Muscle of leg (tissue), 16 donors: ENCODE data around the gene PARP2. TPM values are rescaled to one million over a fixed set of nuclear protein-coding genes. Genes with fewer than 3 reads are reported as not detected.

Source experiments
- DNase-seq: peaks from one replicate; pipeline ENCODE4 v3.0.0; 2013
- H3K27ac ChIP-seq: one replicate; pipeline ENCODE4 v1.5.1; 2013; ENCODE audit warnings: mild to moderate bottlenecking, low read length, control low read depth
- H3K27me3 ChIP-seq: one replicate; pipeline ENCODE4 v1.6.1; 2013; ENCODE audit warnings: low read length; ENCODE audit not compliant: control insufficient read depth, insufficient read depth
- H3K36me3 ChIP-seq: one replicate; pipeline ENCODE4 v1.6.1; 2013; ENCODE audit warnings: low read length; ENCODE audit not compliant: control insufficient read depth, insufficient read depth
- H3K4me1 ChIP-seq: one replicate; pipeline ENCODE4 v1.6.1; 2013; ENCODE audit warnings: low read length; ENCODE audit not compliant: control insufficient read depth, insufficient read depth
- H3K4me3 ChIP-seq: one replicate; pipeline ENCODE4 v1.5.1; 2013; ENCODE audit warnings: low read length, control low read depth
- H3K9me3 ChIP-seq: replicated peaks from 2 replicates; pipeline ENCODE4 v1.6.1; 2013; ENCODE audit warnings: low read depth, low read length; ENCODE audit not compliant: control insufficient read depth
- WGBS: methylation state at CpG from one replicate; pipeline ENCODE4 v1.1.5; 2013; ENCODE audit warnings: missing lambda C conversion rate; ENCODE audit not compliant: insufficient coverage; 5-methylcytosine and 5-hydroxymethylcytosine counted together
- long read RNA-seq, 11 donors: transcript quantifications; one replicate each; lab custom pipeline, GENCODE V29; 2026
- polyA plus RNA-seq, 8 donors: library from polyadenylated mRNA; unstranded; fragments of 120-200 nt; gene quantifications; one replicate each; pipeline versions ENCODE4 v1.2.1 to v1.2.3, GENCODE V29; 2013; ENCODE audit warnings: inconsistent platforms in 1 of 8, low replicate concordance in 1 of 8; ENCODE audit not compliant: insufficient read length in 8 of 8, insufficient read depth in 1 of 8
- total RNA-seq: library from RNA; stranded (reverse); fragments of 120-200 nt; gene quantifications from one replicate; pipeline ENCODE4 v1.2.4, GENCODE V29; 2013

Gene PARP2, protein sequence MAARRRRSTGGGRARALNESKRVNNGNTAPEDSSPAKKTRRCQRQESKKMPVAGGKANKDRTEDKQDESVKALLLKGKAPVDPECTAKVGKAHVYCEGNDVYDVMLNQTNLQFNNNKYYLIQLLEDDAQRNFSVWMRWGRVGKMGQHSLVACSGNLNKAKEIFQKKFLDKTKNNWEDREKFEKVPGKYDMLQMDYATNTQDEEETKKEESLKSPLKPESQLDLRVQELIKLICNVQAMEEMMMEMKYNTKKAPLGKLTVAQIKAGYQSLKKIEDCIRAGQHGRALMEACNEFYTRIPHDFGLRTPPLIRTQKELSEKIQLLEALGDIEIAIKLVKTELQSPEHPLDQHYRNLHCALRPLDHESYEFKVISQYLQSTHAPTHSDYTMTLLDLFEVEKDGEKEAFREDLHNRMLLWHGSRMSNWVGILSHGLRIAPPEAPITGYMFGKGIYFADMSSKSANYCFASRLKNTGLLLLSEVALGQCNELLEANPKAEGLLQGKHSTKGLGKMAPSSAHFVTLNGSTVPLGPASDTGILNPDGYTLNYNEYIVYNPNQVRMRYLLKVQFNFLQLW
- 21.8 TPM for total RNA-seq
- 10 to 100 TPM; 29.6 to 36.9 (median 33.4) TPM for polyA plus RNA-seq
- long read RNA-seq, donor 1, partial matches to known transcripts, result 0 of 1 reads
- long read RNA-seq, donor 1, other reads (novel, unspliced or antisense), result 0 of 1 reads
- long read RNA-seq, donor 2, result 0 reads
- long read RNA-seq, donor 3, partial matches to known transcripts, result 0 of 4 reads
- long read RNA-seq, donor 3, other reads (novel, unspliced or antisense), result 0 of 4 reads
- long read RNA-seq, donor 4, partial matches to known transcripts, result 0 of 3 reads
- long read RNA-seq, donor 4, other reads (novel, unspliced or antisense), result 0 of 3 reads
- long read RNA-seq, donor 5, transcript PARP2-202 (16 exons, 1,881 nt), result major isoform, 6 of 7 reads
- long read RNA-seq, donor 5, partial matches to known transcripts, result 0 of 7 reads
- long read RNA-seq, donor 5, other reads (novel, unspliced or antisense), result 0 of 7 reads
- long read RNA-seq, donor 6, partial matches to known transcripts, result 7 of 9 reads
- long read RNA-seq, donor 6, other reads (novel, unspliced or antisense), result 0 of 9 reads
- long read RNA-seq, donor 7, transcript PARP2-201 (16 exons, 1,886 nt), result major isoform, 9 of 9 reads
- long read RNA-seq, donor 7, partial matches to known transcripts, result 0 of 9 reads
- long read RNA-seq, donor 7, other reads (novel, unspliced or antisense), result 0 of 9 reads
- long read RNA-seq, donor 8, partial matches to known transcripts, result 7 of 11 reads
- long read RNA-seq, donor 8, other reads (novel, unspliced or antisense), result 0 of 11 reads
- long read RNA-seq, donor 9, partial matches to known transcripts, result 0 of 1 reads
- long read RNA-seq, donor 9, other reads (novel, unspliced or antisense), result 0 of 1 reads
- long read RNA-seq, donor 10, transcript PARP2-201 (16 exons, 1,886 nt), result major isoform, 5 of 8 reads
- long read RNA-seq, donor 10, partial matches to known transcripts, result 0 of 8 reads
- long read RNA-seq, donor 10, other reads (novel, unspliced or antisense), result 0 of 8 reads
- long read RNA-seq, donor 11, partial matches to known transcripts, result 0 of 3 reads
- long read RNA-seq, donor 11, other reads (novel, unspliced or antisense), result 0 of 3 reads

DNA sequence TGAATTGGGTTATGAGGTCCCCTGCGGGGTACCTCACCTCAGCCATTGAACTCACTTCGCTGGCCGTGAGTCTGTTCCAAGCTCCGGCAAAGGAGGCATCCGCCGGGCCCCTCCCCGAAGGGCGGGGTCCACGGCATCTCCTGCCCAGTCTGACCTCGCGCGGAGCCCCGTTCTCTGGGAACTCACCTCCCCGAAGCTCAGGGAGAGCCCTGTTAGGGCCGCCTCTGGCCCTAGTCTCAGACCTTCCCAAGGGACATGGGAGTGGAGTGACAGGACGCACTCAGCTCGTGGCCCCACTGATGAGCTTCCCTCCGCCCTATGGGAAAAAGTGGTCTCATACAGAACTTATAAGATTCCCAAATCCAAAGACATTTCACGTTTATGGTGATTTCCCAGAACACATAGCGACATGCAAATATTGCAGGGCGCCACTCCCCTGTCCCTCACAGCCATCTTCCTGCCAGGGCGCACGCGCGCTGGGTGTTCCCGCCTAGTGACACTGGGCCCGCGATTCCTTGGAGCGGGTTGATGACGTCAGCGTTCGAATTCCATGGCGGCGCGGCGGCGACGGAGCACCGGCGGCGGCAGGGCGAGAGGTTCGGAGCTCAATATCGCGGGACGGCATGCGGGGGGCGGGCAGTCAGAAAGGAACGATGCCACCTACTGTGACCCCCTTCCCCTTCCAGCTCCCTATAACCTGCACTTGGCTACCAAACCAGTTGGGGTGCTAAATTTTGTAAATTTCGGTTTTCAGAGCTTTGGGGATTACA, at the start of gene PARP2:
Gene PARP2, plus strand, starts transcription at position 544 of the 770 bp plus-strand sequence. Its CDS starts 7 bp downstream, at position 551.
- Histone ChIP-seq H3K9me3 (no peaks in the 10 kb centered on the region), H3K27me3 (no peaks in the 10 kb centered on the region), H3K4me3 (peak within 1 kb of the TSS; percentile 86), H3K4me1 (no peaks in the 10 kb centered on the region), H3K36me3 (peaks cover 18% of the 10 kb centered on the region), H3K27ac (peak within 1 kb of the TSS; percentile 97)
- under 1% methylated on average over 42 of the region's 50 CpGs for WGBS
- DNase-seq, result peak; percentile 100

DNA sequence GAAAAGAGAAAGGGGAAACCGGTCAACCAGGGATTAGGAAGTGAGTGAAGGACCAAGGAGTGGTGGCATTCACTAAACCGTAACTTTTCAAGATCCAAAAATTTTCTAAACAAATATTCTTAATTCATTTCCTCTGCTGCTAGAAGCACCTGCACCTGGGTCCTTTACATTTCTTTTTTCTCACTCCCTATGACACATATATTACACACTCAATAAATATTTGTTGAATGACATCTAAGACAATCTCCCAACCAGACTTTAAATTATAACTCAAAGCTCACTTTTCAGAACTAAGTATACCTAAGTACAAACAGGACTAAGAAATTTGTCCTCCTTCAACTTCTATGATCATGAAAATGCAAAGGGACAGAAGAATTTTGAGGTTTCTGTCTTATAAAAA, 48.8 kb upstream of the PARP2 start:
- Histone ChIP-seq H3K9me3 (no peaks in the 10 kb centered on the region), H3K27me3 (no peaks in the 10 kb centered on the region), H3K4me1 (no peaks in the 10 kb centered on the region), H3K27ac (no peak overlapping the region), H3K4me3 (no peak overlapping the region), H3K36me3 (peaks cover 46% of the 10 kb centered on the region)
- no peak for DNase-seq
- WGBS, result no CpG with 5 or more reads among the region's 2 CpGs

DNA sequence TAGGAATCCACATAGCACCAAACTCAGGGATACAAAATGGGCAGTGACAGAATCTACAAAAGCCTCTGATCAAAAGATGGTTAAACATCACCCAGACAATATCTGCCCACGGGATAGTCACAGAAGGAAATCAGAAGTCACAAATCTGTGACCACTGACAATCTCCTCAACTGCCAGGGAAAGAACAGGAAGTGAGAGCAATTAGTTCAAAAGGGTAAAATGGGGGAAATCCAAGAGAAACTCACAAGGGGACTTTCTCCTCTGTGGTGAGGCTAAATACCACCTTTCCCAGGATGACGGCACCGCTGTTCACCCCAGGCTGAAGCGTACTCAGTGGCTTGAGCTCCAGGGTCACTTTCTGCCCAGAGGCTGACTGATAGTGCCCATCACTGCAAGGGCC, 48.4 kb upstream of the PARP2 start:
- peaks cover 45% of the 10 kb centered on the region for H3K36me3 ChIP-seq
- WGBS, result 81% methylated on average over 3 of the region's 4 CpGs
- no peak for DNase-seq

DNA sequence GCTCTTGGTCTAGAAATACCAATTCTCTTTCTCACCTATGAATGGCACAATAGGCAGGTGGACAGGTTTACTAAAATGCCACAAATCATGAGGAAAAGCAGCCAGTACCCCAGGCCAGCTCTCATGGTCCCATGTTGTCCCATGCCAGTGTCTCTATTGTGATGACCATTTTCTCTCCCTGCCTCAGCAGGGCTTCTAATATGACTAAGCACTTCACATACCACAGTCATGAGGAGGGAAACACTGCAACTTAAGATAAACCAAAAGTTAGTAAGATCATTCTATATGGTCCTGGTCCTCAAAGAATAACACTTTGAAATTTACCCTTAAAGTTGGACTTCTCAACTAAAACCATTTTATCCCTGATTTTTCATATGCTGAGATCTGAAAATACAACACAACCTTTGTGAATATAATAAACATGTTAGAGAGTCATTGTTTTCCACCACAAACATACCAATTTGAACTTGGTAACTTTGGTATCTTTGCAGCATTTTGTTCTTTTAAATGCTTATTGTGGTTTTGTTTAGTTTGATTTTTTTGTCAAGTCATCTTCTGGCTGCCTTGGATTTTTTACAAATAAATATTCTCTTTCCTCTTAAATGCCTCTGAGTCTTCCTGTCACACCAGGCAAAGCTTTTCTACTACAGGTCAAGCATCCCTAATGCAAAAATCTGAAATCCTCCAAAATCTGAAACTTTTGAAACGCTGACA, 41.2 kb upstream of the PARP2 start:
- no peak for DNase-seq
- Histone ChIP-seq H3K4me3 (no peak overlapping the region), H3K27me3 (no peaks in the 10 kb centered on the region), H3K27ac (no peak overlapping the region), H3K36me3 (peaks cover 25% of the 10 kb centered on the region), H3K9me3 (no peaks in the 10 kb centered on the region), H3K4me1 (peaks cover 3% of the 10 kb centered on the region)
- no CpG with 5 or more reads among the region's 1 CpG for WGBS

More for the DNA sequence above, 48.4 kb upstream of the PARP2 start:
- no peaks in the 10 kb centered on the region for H3K27me3 ChIP-seq
- no peaks in the 10 kb centered on the region for H3K4me1 ChIP-seq
- no peak overlapping the region for H3K4me3 ChIP-seq
- H3K9me3 ChIP-seq, result no peaks in the 10 kb centered on the region
- H3K27ac ChIP-seq, result no peak overlapping the region

DNA sequence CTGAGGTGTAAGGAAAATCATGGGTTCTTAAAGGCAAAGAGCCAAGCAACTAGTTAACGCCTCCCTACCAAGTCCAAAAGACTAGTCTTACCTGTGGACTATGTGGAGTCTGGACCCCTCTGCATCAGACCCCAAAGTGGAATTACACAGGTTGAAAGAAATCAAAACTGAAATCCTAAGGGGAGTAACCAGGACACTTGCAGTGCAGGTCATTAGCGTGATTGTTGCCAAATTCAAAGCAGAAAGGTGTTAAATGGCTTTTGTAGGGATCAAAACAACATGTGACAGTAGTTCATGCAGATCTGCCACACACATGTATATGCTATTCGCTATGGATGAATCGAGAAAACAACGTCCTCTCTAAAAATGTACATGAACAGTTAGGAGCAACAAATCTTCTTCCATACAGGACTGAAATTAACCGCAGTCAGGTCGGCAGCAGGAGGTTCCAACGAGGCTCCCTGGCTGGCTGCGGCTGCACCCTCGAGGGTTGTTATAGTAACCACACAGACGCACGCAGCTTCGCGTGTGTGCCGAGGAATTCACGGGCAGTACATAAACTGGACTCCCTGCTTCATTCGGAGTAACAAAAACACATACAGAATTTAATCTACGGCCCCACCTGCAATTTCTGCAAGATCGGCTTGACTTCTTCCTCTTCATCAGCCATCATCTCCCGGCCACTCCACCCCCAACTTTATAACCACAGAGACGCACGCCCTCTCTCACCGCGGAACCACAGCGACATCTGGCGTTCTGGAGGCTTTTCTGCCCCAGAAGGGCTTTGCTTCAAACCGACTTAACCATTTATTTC, 38.0 kb upstream of the PARP2 start, which contains the start of gene TTC5:
Gene TTC5, minus strand, starts transcription at position 687 of the 814 bp plus-strand sequence. Its CDS starts 14 bp downstream, at position 673.
- 3% methylated on average over 24 of the region's 27 CpGs for WGBS
- DNase-seq, result peak; percentile 95
- Histone ChIP-seq H3K4me3 (peak within 1 kb of the TSS; percentile 89), H3K36me3 (peaks cover 8% of the 10 kb centered on the region), H3K27ac (peak within 1 kb of the TSS; percentile 51), H3K4me1 (peaks cover 3% of the 10 kb centered on the region), H3K27me3 (no peaks in the 10 kb centered on the region), H3K9me3 (no peaks in the 10 kb centered on the region)

DNA sequence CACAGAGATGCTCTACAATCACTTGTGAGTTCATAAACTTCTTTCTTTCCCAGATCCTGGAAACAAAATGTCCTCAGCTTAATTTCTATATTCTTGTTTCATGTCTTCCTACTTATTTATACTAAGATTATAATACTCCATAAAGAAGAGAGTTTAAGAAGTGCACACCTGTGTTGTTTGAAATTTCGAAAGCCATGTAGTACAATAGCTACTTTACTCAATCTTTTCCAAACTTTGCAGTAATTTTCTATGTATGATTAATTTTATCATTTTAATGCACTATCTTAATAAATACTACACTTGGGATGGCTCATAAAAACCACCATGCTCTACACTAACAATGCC, 37.4 kb upstream of the PARP2 start:
- no peaks in the 10 kb centered on the region for H3K27me3 ChIP-seq
- no peak for DNase-seq
- H3K36me3 ChIP-seq, result peaks cover 7% of the 10 kb centered on the region
- H3K4me3 ChIP-seq, result peak overlapping the region; percentile 89
- peaks cover 3% of the 10 kb centered on the region for H3K4me1 ChIP-seq
- H3K9me3 ChIP-seq, result no peaks in the 10 kb centered on the region
- no peak overlapping the region for H3K27ac ChIP-seq
- WGBS, result no CpG with 5 or more reads among the region's 1 CpG

DNA sequence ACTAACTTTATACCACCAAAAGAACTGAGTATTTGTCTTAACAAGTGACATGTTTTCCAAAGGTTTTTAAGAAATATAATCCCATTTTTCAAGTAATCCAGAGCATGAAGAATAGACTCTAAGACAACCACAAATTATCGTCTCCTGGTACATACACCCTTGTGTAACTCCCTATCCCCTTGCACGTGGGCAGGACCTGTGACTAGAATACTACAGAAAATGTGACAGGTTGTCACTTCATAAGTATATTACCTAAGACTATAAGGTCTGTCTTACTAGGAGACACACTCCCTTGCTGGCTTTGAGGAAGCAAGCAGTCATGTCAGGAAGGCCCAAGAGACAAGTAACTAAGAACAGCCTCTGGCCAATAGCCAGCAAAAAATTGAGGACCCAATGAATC, 29.4 kb upstream of the PARP2 start:
- WGBS, result no CpG with 5 or more reads among the region's 2 CpGs
- H3K27me3 ChIP-seq, result no peaks in the 10 kb centered on the region
- no peak for DNase-seq
- H3K27ac ChIP-seq, result no peak overlapping the region
- H3K36me3 ChIP-seq, result peaks cover 32% of the 10 kb centered on the region
- no peaks in the 10 kb centered on the region for H3K9me3 ChIP-seq
- no peak overlapping the region for H3K4me3 ChIP-seq
- no peaks in the 10 kb centered on the region for H3K4me1 ChIP-seq

DNA sequence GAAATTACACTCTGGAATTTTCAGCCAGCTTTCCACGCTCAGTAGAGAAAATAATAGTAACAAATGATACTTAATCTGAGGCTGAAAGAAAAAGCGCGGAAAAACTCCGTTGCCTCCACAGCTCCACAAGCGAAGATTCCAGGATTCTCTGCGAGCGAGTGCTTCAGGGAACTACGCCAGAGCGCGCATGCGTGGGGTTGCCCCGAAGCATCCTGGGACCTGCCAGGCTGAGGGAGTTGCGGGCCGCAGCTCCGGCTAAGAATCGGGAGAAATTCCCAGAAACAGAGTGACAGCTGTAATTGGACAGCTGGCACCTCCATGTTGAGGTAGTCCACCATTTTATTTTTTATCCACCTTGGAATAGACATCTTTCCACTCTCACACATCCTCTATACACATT, 25.7 kb upstream of the PARP2 start:
- H3K4me1 ChIP-seq, result no peaks in the 10 kb centered on the region
- H3K9me3 ChIP-seq, result no peaks in the 10 kb centered on the region
- H3K4me3 ChIP-seq, result no peak overlapping the region
- 97% methylated on average over 11 of the region's 16 CpGs for WGBS
- H3K27ac ChIP-seq, result no peak overlapping the region
- DNase-seq, result no peak
- H3K27me3 ChIP-seq, result no peaks in the 10 kb centered on the region
- peaks cover 35% of the 10 kb centered on the region for H3K36me3 ChIP-seq
